HepG2 (cell line): ENCODE results near the gene POLR2J3. TPM values are rescaled to one million over a fixed set of nuclear protein-coding genes. Genes with fewer than 3 reads are reported as not detected.
"Not testable (repeated sequence)": the region's sequence is repeated elsewhere in the genome, so short reads cannot be mapped to it uniquely, and the experiment has no call there.

Experiments used
- ATAC-seq: fragments of 200-7000 bp; cut with Tn5 transposase; 3 replicates; pipeline ENCODE4 v1.9.1; 2020; ENCODE audit warnings: mild to moderate bottlenecking, moderate library complexity
- BruUV-seq: library from RNA; stranded (reverse); fragments of 400-500 nt; replicated peaks from 2 replicates; lab custom pipeline; 2021; lab: Mats Ljungman, UMichigan
- CTCF ChIA-PET: fragments of 300-600 bp; formaldehyde crosslinking; extraction: SDS; loops from one replicate; lab custom pipeline; 2021; ENCODE audit warnings: low total read pairs, inconsistent platforms, low intra/inter-chr PET ratio; lab: Yijun Ruan, JAX
- POLR2A ChIA-PET: fragments of 350-600 bp; sonication (Branson Sonifier 250); formaldehyde crosslinking; loops from one replicate; lab custom pipeline; 2020; ENCODE audit warnings: antibody characterized with exemption, inconsistent platforms; lab: Yijun Ruan, JAX
- DNase-seq: peaks from one replicate; pipeline ENCODE4 v3.0.0-alpha.2; 2015; ENCODE audit warnings: low spot score
- FAIRE-seq: peaks from 3 replicates; lab custom pipeline; 2011; peaks lifted over from hg19 to GRCh38; lab: Jason Lieb, UNC
- H2AFZ ChIP-seq: one replicate; pipeline ENCODE4 v1.6.1; 2011; ENCODE audit warnings: low read length, inconsistent platforms
- H3K27ac ChIP-seq: fragments of 300-600 bp; 3 replicates; pipeline ENCODE4 v1.8.0; 2011; ENCODE audit warnings: mixed run types, mild to moderate bottlenecking, mixed read lengths, low read length, inconsistent platforms; ENCODE audit not compliant: insufficient read depth; ENCODE audit errors: extremely low read length
- H3K27me3 ChIP-seq, 2 experiments: fragments of 200-600 bp in 1 of 2; 2 replicates in 1 of 2; 3 replicates in 1 of 2; pipeline versions ENCODE4 v1.6.0 to v1.8.0; 2011; ENCODE audit warnings: low read length in 2 of 2, mild to moderate bottlenecking in 2 of 2, moderate library complexity in 2 of 2, inconsistent platforms in 1 of 2; ENCODE audit not compliant: insufficient read depth in 2 of 2, control insufficient read depth in 1 of 2
- H3K36me3 ChIP-seq, 2 experiments: fragments of 200-600 bp in 1 of 2; replicated peaks in 1 of 2; 2 replicates in 1 of 2; 3 replicates in 1 of 2; pipeline versions ENCODE4 v1.5.1 to v1.8.0; 2011; ENCODE audit warnings: low read length in 2 of 2, inconsistent platforms in 1 of 2; ENCODE audit not compliant: insufficient read depth in 2 of 2, control insufficient read depth in 1 of 2
- H3K4me1 ChIP-seq: 2 replicates; pipeline ENCODE4 v1.5.1; 2012; ENCODE audit warnings: low read length, inconsistent platforms; ENCODE audit not compliant: insufficient read depth
- H3K4me2 ChIP-seq: 2 replicates; pipeline ENCODE4 v1.6.0; 2011; ENCODE audit warnings: low read depth, low read length, inconsistent platforms
- H3K4me3 ChIP-seq, 3 experiments: fragments of 200-600 bp in 1 of 3; sonication (generic), shearing (Covaris generic) in 1 of 3; replicated peaks in 1 of 3; 2 replicates each; pipeline ENCODE4 v1.5.1; 2011 to 2016; ENCODE audit warnings: low read length in 3 of 3, inconsistent platforms in 2 of 3, low read depth in 2 of 3, mild to moderate bottlenecking in 2 of 3, control low read depth in 1 of 3, mixed read lengths in 1 of 3; ENCODE audit not compliant: insufficient read depth in 1 of 3
- H3K79me2 ChIP-seq: one replicate; pipeline ENCODE4 v1.6.1; 2011; ENCODE audit warnings: low read length, inconsistent platforms; ENCODE audit not compliant: insufficient read depth
- H3K9ac ChIP-seq: 2 replicates; pipeline ENCODE4 v1.6.0; 2011; ENCODE audit warnings: mild to moderate bottlenecking, low read depth, low read length, inconsistent platforms; ENCODE audit not compliant: insufficient read depth
- H3K9me3 ChIP-seq: 2 replicates; pipeline ENCODE4 v1.5.1; 2012; ENCODE audit warnings: mild to moderate bottlenecking, low read length
- H4K20me1 ChIP-seq: 2 replicates; pipeline ENCODE4 v1.6.0; 2011; ENCODE audit warnings: inconsistent platforms, mild to moderate bottlenecking, low read length, moderate library complexity; ENCODE audit not compliant: insufficient read depth
- WGBS: methylation state at CpG from one replicate; pipeline ENCODE4 v1.1.6; 2017; ENCODE audit warnings: low lambda C conversion rate; 5-methylcytosine and 5-hydroxymethylcytosine counted together
- in situ Hi-C: cut with HindIII; loops from 2 replicates; pipeline ENCODE4 v1.10.0; 2017; ENCODE audit warnings: low pct_unique_long_range_greater_than_20kb; ENCODE audit not compliant: extremely low pct_ligation_motif_present
- intact Hi-C: fragments of 100-400 bp; cut with micrococcal nuclease; formaldehyde crosslinking; loops from one replicate; pipeline ENCODE4 v1.10.0; 2022; ENCODE audit not compliant: unreplicated experiment
- polyA plus RNA-seq, 8 experiments: library from polyadenylated mRNA; depleted of rRNA in 3 of 8; stranded (reverse) in 7 of 8; unstranded in 1 of 8; fragments of >200 nt; fragmentation: Illumina TruSeq in 4 of 8; extraction: Trizol in 4 of 8; gene quantifications; 2 replicates each; pipeline versions ENCODE4 v1.2.1 to v1.2.3, GENCODE V29; 2011 to 2016; ENCODE audit warnings: low read depth in 4 of 8, missing spikeins in 1 of 8, mixed read lengths in 1 of 8; ENCODE audit not compliant: insufficient read depth in 1 of 8
- total RNA-seq, 5 experiments: library from RNA; depleted of rRNA; stranded (reverse); fragments of >200 nt; fragmentation: Illumina TruSeq; extraction: Trizol; gene quantifications; 2 replicates each; pipeline ENCODE4 v1.2.3, GENCODE V29; 2016; ENCODE audit warnings: low read depth in 1 of 5

Gene POLR2J3
- total and polyA plus RNA-seq, 2 of the 13 experiments (the other 11 are each of a cell fraction or from before 2014, with no cell fraction given): 28.0 to 36.5 TPM

DNA sequence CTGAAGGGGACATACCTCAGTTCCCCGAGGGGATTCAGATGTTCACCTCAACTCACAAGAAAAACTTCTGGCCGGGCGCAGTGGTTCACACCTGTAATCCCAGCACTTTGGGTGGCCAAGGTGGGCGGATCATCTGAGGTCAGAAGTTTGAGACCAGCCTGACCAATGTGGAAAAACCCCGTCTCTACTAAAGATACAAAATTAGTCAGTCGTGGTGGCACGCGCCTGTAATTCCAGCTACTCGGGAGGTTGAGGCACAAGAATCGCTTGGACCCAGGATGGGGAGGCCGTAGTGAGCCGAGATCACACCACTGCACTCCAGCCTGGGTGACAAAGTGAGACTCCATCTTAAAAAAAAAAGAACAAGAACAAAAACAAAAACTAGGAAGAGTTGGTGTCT, 27.1 kb downstream of the POLR2J3 start:
- H2AFZ ChIP-seq, in situ Hi-C loops, H4K20me1 ChIP-seq, H3K27ac ChIP-seq, H3K4me3 ChIP-seq, H3K79me2 ChIP-seq, intact Hi-C loops, H3K27me3 ChIP-seq, H3K9ac ChIP-seq, H3K36me3 ChIP-seq, BruUV-seq, H3K4me1 ChIP-seq, POLR2A ChIA-PET, H3K4me2 ChIP-seq, CTCF ChIA-PET, DNase-seq, FAIRE-seq, ATAC-seq, H3K9me3 ChIP-seq: not testable (repeated sequence)
- WGBS: 100% methylated on average over 4 of the region's 12 CpGs

DNA sequence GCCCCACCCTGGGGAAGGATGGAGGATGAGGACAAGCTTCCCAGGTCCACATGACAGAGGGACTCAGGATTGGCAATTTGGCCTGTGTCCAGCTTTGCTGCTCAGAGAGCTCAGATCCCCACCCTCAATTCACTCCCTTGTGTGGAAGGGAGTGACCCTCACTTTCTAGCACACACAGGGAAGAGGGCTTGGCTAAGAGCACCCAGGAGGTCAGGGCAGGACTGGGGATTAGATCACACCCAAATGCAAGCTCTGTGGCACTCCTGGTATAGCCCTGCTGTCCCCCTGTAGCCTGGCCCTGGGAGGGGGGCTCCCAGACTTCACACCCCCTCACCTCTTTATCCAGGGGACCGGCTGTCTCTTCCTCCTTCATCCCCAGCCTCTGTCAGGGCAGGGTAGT, 28.0 kb downstream of the POLR2J3 start:
- intact Hi-C loops, ATAC-seq, H3K4me2 ChIP-seq, H3K27me3 ChIP-seq, H3K79me2 ChIP-seq, FAIRE-seq, DNase-seq, in situ Hi-C loops, H3K9ac ChIP-seq, H3K4me3 ChIP-seq, POLR2A ChIA-PET, CTCF ChIA-PET, H3K27ac ChIP-seq, H3K36me3 ChIP-seq, BruUV-seq, H2AFZ ChIP-seq, H4K20me1 ChIP-seq, H3K9me3 ChIP-seq, H3K4me1 ChIP-seq: not testable (repeated sequence)
- 100% methylated on average over 1 of the region's 1 CpG for WGBS

DNA sequence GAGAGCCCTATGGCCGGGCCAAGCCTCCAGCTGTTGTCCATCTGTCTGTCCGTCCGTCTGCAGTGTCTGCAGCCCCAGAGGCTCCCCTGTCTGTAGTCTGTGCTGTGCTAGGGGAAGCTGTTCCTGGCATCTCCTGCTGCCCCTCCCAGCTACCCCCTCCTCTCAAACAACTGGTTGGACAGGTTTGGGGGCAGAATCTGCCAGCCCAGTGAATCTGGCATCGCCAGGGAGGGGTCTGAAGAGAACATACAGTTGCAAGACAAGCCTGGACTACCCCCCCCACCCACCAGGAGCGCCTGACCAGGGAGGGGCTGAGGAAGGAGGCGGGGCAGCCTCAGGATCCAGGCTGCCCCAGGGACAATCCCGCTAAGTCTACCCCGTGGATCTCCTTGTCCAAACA, 28.8 kb downstream of the POLR2J3 start, which contains the start of gene UPK3BL2:
Gene UPK3BL2 (minus strand): TSS at position 101 of the 400 bp plus-strand sequence. CDS start 60 bp downstream, at position 41.
- FAIRE-seq, H3K4me1 ChIP-seq, H4K20me1 ChIP-seq, ATAC-seq, H3K4me2 ChIP-seq, in situ Hi-C loops, H3K27me3 ChIP-seq, H2AFZ ChIP-seq, H3K4me3 ChIP-seq, H3K27ac ChIP-seq, DNase-seq, intact Hi-C loops, H3K9me3 ChIP-seq, H3K79me2 ChIP-seq, H3K36me3 ChIP-seq, H3K9ac ChIP-seq, CTCF ChIA-PET, POLR2A ChIA-PET: not testable (repeated sequence)
- no CpG with 5 or more reads among the region's 8 CpGs for WGBS
- BruUV-seq: TSS peak; percentile 36

DNA sequence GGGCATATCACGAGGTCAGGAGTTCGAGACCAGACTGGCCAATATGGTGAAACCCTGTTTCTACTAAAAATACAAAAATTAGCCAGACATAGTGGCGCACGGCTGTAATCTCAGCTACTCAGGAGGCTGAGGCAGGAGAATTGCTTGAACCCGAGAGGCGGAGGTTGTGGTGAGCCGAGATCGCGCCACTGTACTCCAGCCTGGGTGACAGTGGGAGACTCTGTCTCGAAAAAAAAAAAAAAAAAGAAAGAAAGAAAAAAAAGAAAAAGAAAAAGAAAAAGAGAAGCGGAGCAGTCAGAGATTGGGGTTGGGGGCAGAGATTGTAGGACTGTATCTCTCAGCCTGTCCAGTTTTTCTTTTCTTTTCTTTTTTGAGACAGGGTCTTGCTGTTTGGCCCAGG, 29.6 kb downstream of the POLR2J3 start:
- H2AFZ ChIP-seq, H3K79me2 ChIP-seq, H3K4me3 ChIP-seq, FAIRE-seq, H4K20me1 ChIP-seq, in situ Hi-C loops, H3K9me3 ChIP-seq, H3K9ac ChIP-seq, H3K4me2 ChIP-seq, H3K36me3 ChIP-seq, ATAC-seq, intact Hi-C loops, BruUV-seq, H3K4me1 ChIP-seq, CTCF ChIA-PET, H3K27ac ChIP-seq, POLR2A ChIA-PET, H3K27me3 ChIP-seq, DNase-seq: not testable (repeated sequence)
- 92% methylated on average over 10 of the region's 11 CpGs for WGBS
